Right lobe of liver (tissue), 6 donors: ENCODE results near the gene C16orf78. TPM values are rescaled to one million over a fixed set of nuclear protein-coding genes. Genes with fewer than 3 reads are reported as not detected.

Experiments
- ATAC-seq, 4 donors: fragments of 200-7000 bp; cut with Tn5 transposase; one replicate each; pipeline ENCODE4 v1.9.1; 2020; ENCODE audit warnings: mild to moderate bottlenecking in 4 of 4, moderate library complexity in 4 of 4
- DNase-seq, 3 donors: peaks; one replicate each; pipeline ENCODE4 v3.0.0-alpha.2; 2020
- H3K27ac ChIP-seq, 3 donors: fragments of 200-600 bp; one replicate each; pipeline ENCODE4 v1.8.0; 2022
- H3K27me3 ChIP-seq, 2 donors: fragments of 200-600 bp; one replicate each; pipeline ENCODE4 v1.8.0; 2022
- H3K36me3 ChIP-seq, 4 donors: fragments of 200-600 bp; sonication (generic) in 1 of 4; one replicate each; pipeline versions ENCODE4 v1.5.1 to v1.8.0; 2017 to 2022; ENCODE audit warnings: control low read depth in 1 of 4
- H3K4me1 ChIP-seq, 4 donors: fragments of 200-600 bp; sonication (generic) in 1 of 4; one replicate each; pipeline versions ENCODE4 v1.5.1 to v1.8.0; 2017 to 2022; ENCODE audit warnings: control low read depth in 1 of 4
- H3K4me3 ChIP-seq, 3 donors: fragments of 200-600 bp; one replicate each; pipeline ENCODE4 v1.8.0; 2022
- H3K9me3 ChIP-seq, 4 donors: fragments of 200-600 bp; sonication (generic) in 1 of 4; one replicate each; pipeline versions ENCODE4 v1.5.1 to v1.8.0; 2017 to 2022; ENCODE audit warnings: control low read depth in 1 of 4
- CTCF ChIP-seq, 4 donors: fragments of 200-600 bp in 3 of 4; fragments of 450-650 bp in 1 of 4; IDR thresholded peaks; one replicate each; pipeline versions ENCODE4 v1.5.1 to v1.8.0; 2016 to 2022; ENCODE audit warnings: antibody characterized with exemption in 4 of 4, mild to moderate bottlenecking in 2 of 4
- POLR2A ChIP-seq: fragments of 450-650 bp; IDR thresholded peaks from one replicate; pipeline ENCODE4 v1.6.1; 2017; ENCODE audit warnings: antibody characterized with exemption, mild to moderate bottlenecking
- whole genome bisulfite sequencing: methylation state at CpG from one replicate; pipeline ENCODE4 v1.1.6; 2018; ENCODE audit warnings: low coverage, low lambda C conversion rate; ENCODE audit not compliant: insufficient coverage; ENCODE audit errors: missing lambda C conversion rate; 5-methylcytosine and 5-hydroxymethylcytosine counted together
- intact Hi-C, 2 donors: fragments of 100-400 bp; cut with DNase I; formaldehyde crosslinking; loops; one replicate each; pipeline versions ENCODE4 v1.11.2 to v1.14.1; 2022
- total RNA-seq, 6 experiments: library from RNA; depleted of rRNA in 2 of 6; stranded (reverse); fragments of >200 nt in 2 of 6; fragmentation: NEBNext Ultra II Directional in 3 of 6; extraction: Animal tissue kit (Norgen Biotek cat#: 25700) in 3 of 6; gene quantifications; one replicate each; pipeline versions ENCODE4 v1.1.0 to v1.2.4, GENCODE V29; 2016 to 2023
- donor health status: DM: no; HTN: yes; CAD: no.
- donor health status: DM: no; HTN: no; CAD: no.
- donor health status: DM: no; HTN: no; CAD: no.
- donor health status: DM: no; HTN: yes; CAD: no.
- donor health status: DM: no; HTN: yes; CAD: no.

The C16orf78 gene
- total RNA-seq, 6 experiments from 2014 or later = not detected

- peak in 1 of 3 donors; percentile 15 for DNase-seq
- 50% methylated on average over 3 of the region's 4 CpGs for WGBS
- Histone ChIP-seq H3K27ac (no peak overlapping the region), H3K4me1 (no peaks in the 10 kb centered on the region), H3K36me3 (no peaks in the 10 kb centered on the region), H3K27me3 (no peaks in the 10 kb centered on the region), H3K9me3 (no peaks in the 10 kb centered on the region), H3K4me3 (no peak overlapping the region)
- TF ChIP-seq CTCF (IDR thresholded peaks at IDR 0.05) (no peak), POLR2A (no peak)
- intact Hi-C loops = no loop called here
- no peak for ATAC-seq
Observed at GRCh38 chr16:49341706-49342105, 31.9 kb upstream of the C16orf78 start.

GRCh38 chr16:49342336-49343265, 31.0 kb upstream of the C16orf78 start:
- WGBS = 17% methylated on average over 6 of the region's 8 CpGs
- TF ChIP-seq POLR2A (no peak), CTCF (IDR thresholded peaks at IDR 0.05) (no peak)
- Histone ChIP-seq H3K9me3 (no peaks in the 10 kb centered on the region), H3K4me1 (no peaks in the 10 kb centered on the region), H3K27me3 (no peaks in the 10 kb centered on the region), H3K4me3 (no peak overlapping the region), H3K36me3 (no peaks in the 10 kb centered on the region), H3K27ac (no peak overlapping the region)
- DNase-seq (peak in 1 of 3 donors; percentile 18), ATAC-seq (no peak)
- intact Hi-C loops = no loop called here

- H3K27ac ChIP-seq = no peak overlapping the region
- H3K4me3 ChIP-seq = no peak overlapping the region
- H3K4me1 ChIP-seq = no peaks in the 10 kb centered on the region
- no peaks in the 10 kb centered on the region for H3K9me3 ChIP-seq
- ATAC-seq (no peak), DNase-seq (no peak)
- no peaks in the 10 kb centered on the region for H3K27me3 ChIP-seq
- no peak for TF ChIP-seq CTCF (IDR thresholded peaks at IDR 0.05)
- TF ChIP-seq POLR2A = no peak
- H3K36me3 ChIP-seq = no peaks in the 10 kb centered on the region
- 39% methylated on average over 3 of the region's 4 CpGs for WGBS
- intact Hi-C loops = no loop called here
Observed at GRCh38 chr16:49343291-49343690, 30.3 kb upstream of the C16orf78 start.

- Histone ChIP-seq H3K4me1 (no peaks in the 10 kb centered on the region), H3K36me3 (no peaks in the 10 kb centered on the region), H3K9me3 (no peaks in the 10 kb centered on the region), H3K27ac (no peak overlapping the region), H3K4me3 (no peak overlapping the region), H3K27me3 (no peaks in the 10 kb centered on the region)
- ATAC-seq (no peak), DNase-seq (no peak)
- no peak for TF ChIP-seq POLR2A
- TF ChIP-seq CTCF (IDR thresholded peaks at IDR 0.05) = no peak
- 33% methylated on average over 1 of the region's 5 CpGs for WGBS
- intact Hi-C loops = no loop called here
Observed at GRCh38 chr16:49344401-49344800, 29.2 kb upstream of the C16orf78 start.
